GM21367 (cell line): ENCODE measurements around the gene RTN1.

Experiments used
- ATAC-seq: cut with Tn5 transposase; IDR thresholded peaks from one replicate; pipeline ENCODE4 v1.9.1; 2021; ENCODE audit not compliant: unreplicated experiment

The RTN1 gene

GRCh38 chr14:59803052-59803540 is 67.5 kb downstream of the RTN1 start:
- no peak for ATAC-seq

GRCh38 chr14:59788176-59788575 is 82.4 kb downstream of the RTN1 start:
- no peak for ATAC-seq

- ATAC-seq: no peak
Observed at GRCh38 chr14:59787045-59787674, 83.4 kb downstream of the RTN1 start.

- no peak for ATAC-seq
Observed at GRCh38 chr14:59785629-59786028, 84.9 kb downstream of the RTN1 start.

- no peak for ATAC-seq
Observed at GRCh38 chr14:59782760-59783159, 87.8 kb downstream of the RTN1 start.

GRCh38 chr14:59777006-59777579 is 93.5 kb downstream of the RTN1 start:
- no peak for ATAC-seq

GRCh38 chr14:59776468-59776867 is 94.1 kb downstream of the RTN1 start:
- ATAC-seq: no peak

- no peak for ATAC-seq
Observed at GRCh38 chr14:59772233-59772632, 98.3 kb downstream of the RTN1 start.

- ATAC-seq: no peak
Observed at GRCh38 chr14:59771577-59771976, 99.0 kb downstream of the RTN1 start.

GRCh38 chr14:59769586-59769985 is 101.0 kb downstream of the RTN1 start:
- ATAC-seq: no peak

- no peak for ATAC-seq
Observed at GRCh38 chr14:59768855-59769375, 101.7 kb downstream of the RTN1 start.

GRCh38 chr14:59761851-59762250 is 108.7 kb downstream of the RTN1 start:
- no peak for ATAC-seq

GRCh38 chr14:59755409-59756135 is 115.0 kb downstream of the RTN1 start:
- ATAC-seq: no peak

GRCh38 chr14:59754256-59754655 is 116.3 kb downstream of the RTN1 start:
- no peak for ATAC-seq

- no peak for ATAC-seq
Observed at GRCh38 chr14:59753512-59753911, 117.1 kb downstream of the RTN1 start.

GRCh38 chr14:59751578-59751977 is 119.0 kb downstream of the RTN1 start:
- ATAC-seq: no peak

GRCh38 chr14:59739794-59740193 is 130.8 kb downstream of the RTN1 start:
- ATAC-seq: no peak

GRCh38 chr14:59728304-59728703 is 142.3 kb downstream of the RTN1 start:
- ATAC-seq: no peak

GRCh38 chr14:59727073-59727661 is 143.4 kb downstream of the RTN1 start:
- no peak for ATAC-seq

GRCh38 chr14:59711080-59711479 is 159.5 kb downstream of the RTN1 start:
- no peak for ATAC-seq

GRCh38 chr14:59707778-59708561 is 162.6 kb downstream of the RTN1 start:
- no peak for ATAC-seq
